ENCODE data around the gene ANK2.

- TF ChIP-seq CTCF (IDR thresholded peaks at IDR 0.05), result no peak
- no peak for TF ChIP-seq POLR2A (IDR thresholded peaks at IDR 0.05)
Measured at GRCh38 chr4:113389160-113389559, 339.7 kb downstream of the ANK2 start.

Measured in uterus (tissue), 2 donors.